H9 (cell line): ENCODE data around the gene PCSK1N. TPM values are rescaled to one million over a fixed set of nuclear protein-coding genes. Genes with fewer than 3 reads are reported as not detected.

Source experiments
- DNase-seq: peaks from one replicate; pipeline ENCODE4 v3.0.0-alpha.2; 2017
- H2AFZ ChIP-seq: one replicate; pipeline ENCODE4 v1.6.1; 2013; ENCODE audit warnings: mild to moderate bottlenecking, low read length, control low read depth, moderate library complexity
- H2AK5ac ChIP-seq: 2 replicates; pipeline ENCODE4 v1.6.1; 2013; ENCODE audit warnings: low read length, control low read depth, mixed read lengths; ENCODE audit not compliant: insufficient read length
- H2BK120ac ChIP-seq: one replicate; pipeline ENCODE4 v1.6.1; 2013; ENCODE audit warnings: low read depth, mild to moderate bottlenecking, low read length, control low read depth, inconsistent platforms; ENCODE audit not compliant: poor library complexity, severe bottlenecking
- H2BK12ac ChIP-seq: 2 replicates; pipeline ENCODE4 v1.6.1; 2013; ENCODE audit warnings: low read length, control low read depth, mixed read lengths, low read depth; ENCODE audit not compliant: insufficient read length
- H2BK15ac ChIP-seq: 2 replicates; pipeline ENCODE4 v1.6.1; 2013; ENCODE audit warnings: low read depth, low read length, control low read depth
- H2BK20ac ChIP-seq: one replicate; pipeline ENCODE4 v1.6.1; 2013; ENCODE audit warnings: low read depth, mild to moderate bottlenecking, low read length, control low read depth, inconsistent platforms; ENCODE audit not compliant: poor library complexity, severe bottlenecking
- H2BK5ac ChIP-seq: 2 replicates; pipeline ENCODE4 v1.6.1; 2013; ENCODE audit warnings: low read length, control low read depth, mixed read lengths; ENCODE audit not compliant: insufficient read length
- H3K14ac ChIP-seq: 2 replicates; pipeline ENCODE4 v1.6.1; 2013; ENCODE audit warnings: low read length, control low read depth; ENCODE audit not compliant: insufficient read depth
- H3K18ac ChIP-seq: 2 replicates; pipeline ENCODE4 v1.6.1; 2013; ENCODE audit warnings: low read depth, mild to moderate bottlenecking, mixed read lengths, low read length, control low read depth; ENCODE audit not compliant: insufficient read length
- H3K23ac ChIP-seq: 2 replicates; pipeline ENCODE4 v1.6.1; 2013; ENCODE audit warnings: low read length, control low read depth, mixed read lengths, low read depth; ENCODE audit not compliant: insufficient read length
- H3K23me2 ChIP-seq: 2 replicates; pipeline ENCODE4 v1.6.1; 2013; ENCODE audit warnings: low read depth, mild to moderate bottlenecking, mixed read lengths, low read length, control low read depth; ENCODE audit not compliant: insufficient read length, poor library complexity, severe bottlenecking
- H3K27ac ChIP-seq: 2 replicates; pipeline ENCODE4 v1.5.1; 2013; ENCODE audit warnings: low read length, control low read depth, mixed read lengths, low read depth; ENCODE audit not compliant: insufficient read length
- H3K27me3 ChIP-seq: 2 replicates; pipeline ENCODE4 v1.6.1; 2013; ENCODE audit warnings: low read length, control low read depth, inconsistent platforms; ENCODE audit not compliant: insufficient read depth
- H3K4ac ChIP-seq: 2 replicates; pipeline ENCODE4 v1.6.1; 2013; ENCODE audit warnings: low read depth, mild to moderate bottlenecking, control low read depth, inconsistent platforms, low read length, moderate library complexity
- H3K4me1 ChIP-seq: 2 replicates; pipeline ENCODE4 v1.6.1; 2013; ENCODE audit warnings: low read length, control low read depth, inconsistent platforms; ENCODE audit not compliant: insufficient read depth
- H3K4me2 ChIP-seq: 2 replicates; pipeline ENCODE4 v1.6.1; 2013; ENCODE audit warnings: low read length, control low read depth, mixed read lengths; ENCODE audit not compliant: insufficient read length, insufficient read depth
- H3K56ac ChIP-seq: 2 replicates; pipeline ENCODE4 v1.6.1; 2013; ENCODE audit warnings: low read depth, mild to moderate bottlenecking, mixed read lengths, low read length, control low read depth; ENCODE audit not compliant: insufficient read length
- H3K79me1 ChIP-seq: 2 replicates; pipeline ENCODE4 v1.6.1; 2013; ENCODE audit warnings: low read depth, mild to moderate bottlenecking, moderate library complexity, low read length, control low read depth, inconsistent platforms; ENCODE audit not compliant: insufficient read depth, poor library complexity, severe bottlenecking
- H3K79me2 ChIP-seq: 2 replicates; pipeline ENCODE4 v1.6.1; 2013; ENCODE audit warnings: low read length, control low read depth, inconsistent platforms; ENCODE audit not compliant: insufficient read depth
- H3K9ac ChIP-seq: 2 replicates; pipeline ENCODE4 v1.6.1; 2013; ENCODE audit warnings: low read length, control low read depth, mixed read lengths; ENCODE audit not compliant: insufficient read length; ENCODE audit errors: extremely low read depth
- H3K9me3 ChIP-seq: one replicate; pipeline ENCODE4 v1.6.1; 2013; ENCODE audit warnings: low read depth, low read length, inconsistent platforms; ENCODE audit not compliant: control insufficient read depth
- H3T11ph ChIP-seq: one replicate; pipeline ENCODE4 v1.6.1; 2013; ENCODE audit warnings: mild to moderate bottlenecking, low read length, control low read depth, inconsistent platforms
- H4K20me1 ChIP-seq: one replicate; pipeline ENCODE4 v1.6.1; 2013; ENCODE audit not compliant: control insufficient read depth, insufficient read length, insufficient read depth
- H4K5ac ChIP-seq: 2 replicates; pipeline ENCODE4 v1.6.1; 2013; ENCODE audit warnings: low read depth, mild to moderate bottlenecking, mixed read lengths, low read length, control low read depth; ENCODE audit not compliant: insufficient read length
- H4K8ac ChIP-seq: replicated peaks from 2 replicates; pipeline ENCODE4 v1.6.1; 2013; ENCODE audit warnings: low read length, control low read depth, mixed read lengths, low read depth; ENCODE audit not compliant: insufficient read length
- H4K91ac ChIP-seq: 2 replicates; pipeline ENCODE4 v1.6.1; 2013; ENCODE audit warnings: low read depth, mild to moderate bottlenecking, moderate library complexity, mixed read lengths, low read length, control low read depth; ENCODE audit not compliant: insufficient read length
- H3K27ac Mint-ChIP-seq, 3 experiments: 2 replicates in 2 of 3; 3 replicates in 1 of 3; pipeline ENCODE4 v1.8.0; 2020 to 2021; ENCODE audit warnings: mixed read lengths in 3 of 3, mild to moderate bottlenecking in 1 of 3, moderate library complexity in 1 of 3
- H3K27me3 Mint-ChIP-seq: 2 replicates; pipeline ENCODE4 v1.8.0; 2021; ENCODE audit warnings: low read depth, mild to moderate bottlenecking, moderate library complexity, mixed read lengths
- H3K36me3 Mint-ChIP-seq, 3 experiments: 2 replicates in 2 of 3; 3 replicates in 1 of 3; pipeline ENCODE4 v1.8.0; 2020 to 2021; ENCODE audit warnings: low read depth in 3 of 3, mixed read lengths in 3 of 3; ENCODE audit not compliant: insufficient read depth in 1 of 3
- H3K4me1 Mint-ChIP-seq, 2 experiments: 2 replicates each; pipeline ENCODE4 v1.8.0; 2020; ENCODE audit warnings: mixed read lengths in 2 of 2
- H3K4me3 Mint-ChIP-seq, 2 experiments: 2 replicates in 1 of 2; 3 replicates in 1 of 2; pipeline ENCODE4 v1.8.0; 2020 to 2021; ENCODE audit warnings: mild to moderate bottlenecking in 2 of 2, mixed read lengths in 2 of 2, moderate library complexity in 1 of 2
- H3K9me3 Mint-ChIP-seq, 2 experiments: 2 replicates in 1 of 2; 3 replicates in 1 of 2; pipeline ENCODE4 v1.8.0; 2020; ENCODE audit warnings: mild to moderate bottlenecking in 2 of 2, mixed read lengths in 2 of 2, moderate library complexity in 1 of 2
- WGBS: extraction: QIAGEN DNeasy Blood & Tissue Kit; methylation state at CpG from one replicate; pipeline ENCODE4 v1.1.7; 2013; ENCODE audit warnings: missing lambda C conversion rate, low lambda C conversion rate, mixed read lengths; ENCODE audit not compliant: insufficient read length; ENCODE audit errors: extremely low coverage; 5-methylcytosine and 5-hydroxymethylcytosine counted together
- total RNA-seq: library from RNA; stranded (reverse); gene quantifications from 2 replicates; pipeline ENCODE4 v1.2.1, GENCODE V29; 2021
- TF ChIP-seq, protein P1 (sequence below): fragments of 200-600 bp; sonication (generic); conservative IDR thresholded peaks from 3 replicates; pipeline ENCODE4 v1.8.0; 2021; ENCODE audit warnings: antibody characterized with exemption, mild to moderate bottlenecking

Gene PCSK1N
- total RNA-seq, 1 experiment from 2014 or later: 3.9 TPM

DNA sequence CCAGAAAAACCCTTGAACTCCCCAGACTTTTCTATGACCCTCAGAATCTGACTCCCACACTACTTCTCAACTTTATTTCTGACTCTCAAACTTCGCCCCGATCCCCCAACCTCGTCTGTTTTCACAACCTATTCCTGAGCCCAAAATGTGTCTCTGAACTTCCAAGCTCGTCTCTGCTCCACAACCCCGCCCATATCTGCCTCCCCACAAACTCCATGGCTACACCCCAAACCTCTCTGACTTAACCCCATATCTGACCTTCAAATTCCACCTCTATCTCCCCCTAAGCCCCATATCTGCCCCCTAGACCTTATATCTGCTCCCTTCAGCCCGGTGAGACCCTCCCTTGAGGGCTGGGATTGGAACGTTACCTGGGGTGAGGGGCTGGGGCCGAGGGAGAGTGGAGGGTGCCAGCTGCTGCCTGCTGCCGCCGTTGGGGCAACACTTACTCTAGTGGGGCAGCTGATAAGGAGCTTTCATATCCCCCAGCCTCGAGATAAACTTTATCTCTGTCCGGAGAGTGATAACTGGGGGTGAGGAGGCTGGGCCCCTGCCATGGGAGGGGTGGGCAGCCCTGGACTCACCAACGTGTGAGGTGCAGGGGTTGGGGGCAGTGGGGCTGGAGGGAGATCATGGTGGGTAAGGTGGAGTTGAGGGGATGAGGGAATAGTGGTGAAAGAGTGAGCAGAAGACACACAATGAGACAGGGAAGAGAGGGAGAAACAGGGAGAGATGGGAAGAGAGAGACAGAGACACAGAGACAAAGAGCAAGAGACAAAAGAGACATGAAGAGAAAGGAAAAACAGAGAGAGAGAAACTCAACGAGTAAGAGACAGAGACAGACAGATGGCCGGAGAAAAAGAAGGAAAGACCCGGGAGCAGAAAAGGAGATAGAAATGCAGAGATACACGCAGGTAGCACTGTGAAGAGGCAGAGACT, 47.6 kb downstream of the PCSK1N start:
- Mint-ChIP-seq H3K27me3 (peaks cover 18% of the 10 kb centered on the region), H3K4me3 (peak overlapping the region in 1 of 2 experiments; percentile 13; a peak in 2 of 5 replicates), H3K4me1 (no peaks in the 10 kb centered on the region), H3K9me3 (peaks cover 64 to 76% of the 10 kb centered on the region in 2 experiments), H3K27ac (no peak overlapping the region; a peak in 1 of 7 replicates), H3K36me3 (peaks cover 0 to 3% (median 2%) of the 10 kb centered on the region in 3 experiments; a peak in 3 of 7 replicates)
- Histone ChIP-seq H2BK120ac (peak overlapping the region; percentile 54), H4K5ac (no peak overlapping the region), H3K4ac (no peak overlapping the region), H2BK12ac (no peak overlapping the region), H3K14ac (no peak overlapping the region), H3K9me3 (peaks cover 21% of the 10 kb centered on the region), H3K23me2 (no peaks in the 10 kb centered on the region), H3K79me1 (no peaks in the 10 kb centered on the region), H4K20me1 (no peaks in the 10 kb centered on the region), H2AFZ (no peak overlapping the region), H3K79me2 (no peaks in the 10 kb centered on the region), H3K18ac (no peak overlapping the region), H4K8ac (no peak overlapping the region), H3K9ac (no peak overlapping the region), H3K23ac (no peak overlapping the region), H2BK15ac (no peak overlapping the region), H3K27ac (no peak overlapping the region), H3T11ph (no peak overlapping the region), H3K4me1 (no peaks in the 10 kb centered on the region), H3K4me2 (no peak overlapping the region), H4K91ac (no peak overlapping the region), H3K27me3 (no peaks in the 10 kb centered on the region), H2BK20ac (no peak overlapping the region), H2BK5ac (no peak overlapping the region), H2AK5ac (no peak overlapping the region), H3K56ac (no peak overlapping the region)
- no peak for DNase-seq
- no CpG with 5 or more reads among the region's 17 CpGs for WGBS
- TF ChIP-seq, protein P1, sequence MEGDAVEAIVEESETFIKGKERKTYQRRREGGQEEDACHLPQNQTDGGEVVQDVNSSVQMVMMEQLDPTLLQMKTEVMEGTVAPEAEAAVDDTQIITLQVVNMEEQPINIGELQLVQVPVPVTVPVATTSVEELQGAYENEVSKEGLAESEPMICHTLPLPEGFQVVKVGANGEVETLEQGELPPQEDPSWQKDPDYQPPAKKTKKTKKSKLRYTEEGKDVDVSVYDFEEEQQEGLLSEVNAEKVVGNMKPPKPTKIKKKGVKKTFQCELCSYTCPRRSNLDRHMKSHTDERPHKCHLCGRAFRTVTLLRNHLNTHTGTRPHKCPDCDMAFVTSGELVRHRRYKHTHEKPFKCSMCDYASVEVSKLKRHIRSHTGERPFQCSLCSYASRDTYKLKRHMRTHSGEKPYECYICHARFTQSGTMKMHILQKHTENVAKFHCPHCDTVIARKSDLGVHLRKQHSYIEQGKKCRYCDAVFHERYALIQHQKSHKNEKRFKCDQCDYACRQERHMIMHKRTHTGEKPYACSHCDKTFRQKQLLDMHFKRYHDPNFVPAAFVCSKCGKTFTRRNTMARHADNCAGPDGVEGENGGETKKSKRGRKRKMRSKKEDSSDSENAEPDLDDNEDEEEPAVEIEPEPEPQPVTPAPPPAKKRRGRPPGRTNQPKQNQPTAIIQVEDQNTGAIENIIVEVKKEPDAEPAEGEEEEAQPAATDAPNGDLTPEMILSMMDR: no peak
